Activated T-cell treated with anti-CD3 and anti-CD28 coated beads for 1 hour (primary cell): ENCODE results near the gene NEK10.

Experiments
- DNase-seq: peaks from one replicate; pipeline ENCODE4 v3.0.0-alpha.2; 2020; ENCODE audit warnings: low read depth

The NEK10 gene

GRCh38 chr3:27228805-27229204 lies 140.4 kb downstream of the NEK10 start:
- DNase-seq, result no peak

- DNase-seq, result no peak
These were observed 145.0 kb downstream of the NEK10 start for GRCh38 chr3:27224197-27224596.

GRCh38 chr3:27221264-27221932 lies 147.8 kb downstream of the NEK10 start:
- DNase-seq, result no peak

- no peak for DNase-seq
These were observed 149.0 kb downstream of the NEK10 start for GRCh38 chr3:27220166-27220565.

GRCh38 chr3:27219127-27219845 lies 149.9 kb downstream of the NEK10 start:
- no peak for DNase-seq

GRCh38 chr3:27216955-27217552 lies 152.1 kb downstream of the NEK10 start:
- DNase-seq, result no peak

GRCh38 chr3:27216295-27216855 lies 152.8 kb downstream of the NEK10 start:
- DNase-seq, result no peak

- no peak for DNase-seq
These were observed 155.7 kb downstream of the NEK10 start for GRCh38 chr3:27213450-27213849.

GRCh38 chr3:27209617-27210264 lies 159.4 kb downstream of the NEK10 start:
- no peak for DNase-seq

GRCh38 chr3:27208961-27209616 lies 160.1 kb downstream of the NEK10 start:
- no peak for DNase-seq

GRCh38 chr3:27202959-27203358 lies 166.2 kb downstream of the NEK10 start:
- DNase-seq, result no peak

- no peak for DNase-seq
These were observed 167.7 kb downstream of the NEK10 start for GRCh38 chr3:27201492-27201891.

GRCh38 chr3:27200721-27201489 lies 168.3 kb downstream of the NEK10 start:
- no peak for DNase-seq

- no peak for DNase-seq
These were observed 174.2 kb downstream of the NEK10 start for GRCh38 chr3:27194861-27195483.

GRCh38 chr3:27193056-27193455 lies 176.1 kb downstream of the NEK10 start:
- DNase-seq, result no peak

GRCh38 chr3:27186013-27186412 lies 183.2 kb downstream of the NEK10 start:
- DNase-seq, result no peak

GRCh38 chr3:27185231-27185989 lies 183.8 kb downstream of the NEK10 start:
- DNase-seq, result no peak

GRCh38 chr3:27184261-27184660 lies 184.9 kb downstream of the NEK10 start:
- DNase-seq, result no peak

- no peak for DNase-seq
These were observed 192.9 kb downstream of the NEK10 start for GRCh38 chr3:27176256-27176655.

GRCh38 chr3:27174530-27174929 lies 194.7 kb downstream of the NEK10 start:
- DNase-seq, result no peak
